ENCODE data around the gene ETNPPL.

- TF ChIP-seq ZBTB33 (IDR thresholded peaks at IDR 0.05; ENCODE audit: borderline replicate concordance, low read depth) (no peak), GABPA (IDR thresholded peaks at IDR 0.05; ENCODE audit: low read depth) (no peak), CTCF (IDR thresholded peaks at IDR 0.05) (no peak), RXRA (IDR thresholded peaks at IDR 0.05; ENCODE audit: borderline replicate concordance, low read depth) (no peak)
Measured at GRCh38 chr4:108716340-108716739, 46.5 kb downstream of the ETNPPL start.
